Activated CD4-positive, CD25-positive, alpha-beta regulatory T cell treated with anti-CD3 and anti-CD28 coated beads, Interleukin-2, amount 50 U/mL, for 72 hours (primary cell): ENCODE measurements around the gene SERGEF.

Source experiments
- DNase-seq: peaks from one replicate; pipeline ENCODE4 v3.0.0; 2021

SERGEF gene

DNA sequence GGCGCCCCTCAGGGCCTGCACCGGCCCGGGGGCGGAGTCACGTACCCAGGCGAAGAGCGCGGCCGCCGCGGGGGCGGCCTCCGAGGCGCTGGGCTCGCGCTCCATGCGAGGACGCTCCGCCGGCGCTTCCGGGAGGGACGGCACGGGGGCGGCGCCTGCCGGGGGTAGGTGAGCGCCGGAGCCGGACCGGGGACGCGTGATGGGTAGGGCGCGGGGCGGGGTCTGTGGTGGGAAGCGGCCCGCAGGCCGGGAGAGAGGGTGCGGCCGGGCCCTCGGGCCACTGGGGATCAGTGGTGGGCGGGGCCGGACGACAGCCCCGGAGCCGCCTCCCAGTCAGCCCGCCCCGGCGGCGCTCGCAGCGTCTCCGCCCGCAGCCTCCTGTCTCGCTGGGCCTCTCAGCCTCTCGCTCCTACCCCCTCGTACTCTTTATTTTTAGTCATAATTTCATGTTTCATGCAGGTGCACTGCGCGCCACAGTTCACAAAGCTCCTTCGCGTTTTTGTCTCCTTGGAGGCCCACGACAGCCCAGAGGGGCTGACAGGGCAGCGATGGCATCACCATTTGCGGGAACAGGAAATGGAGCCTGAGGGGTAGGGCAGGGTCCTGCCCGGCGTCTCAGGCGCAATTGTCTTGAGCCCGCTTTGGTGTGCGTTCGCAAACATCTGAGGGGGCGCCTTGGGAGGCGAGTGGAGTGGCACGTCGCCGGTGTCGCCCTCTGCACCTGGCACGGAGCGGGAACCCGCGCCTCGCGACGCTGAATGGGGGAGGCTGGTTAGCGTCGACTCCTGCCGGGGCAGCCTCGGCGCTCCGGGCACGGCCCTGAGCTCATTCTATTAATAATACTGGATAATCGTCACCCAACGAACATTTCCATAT is at the start of gene SERGEF:
TSS of gene SERGEF (minus strand) at position 142 of the 876 bp plus-strand sequence. CDS start at position 105, 37 bp downstream.
- peak; percentile 95 for DNase-seq

GRCh38 chr11:18061351-18061750 is 48.5 kb upstream of the SERGEF start:
- DNase-seq = no peak

DNA sequence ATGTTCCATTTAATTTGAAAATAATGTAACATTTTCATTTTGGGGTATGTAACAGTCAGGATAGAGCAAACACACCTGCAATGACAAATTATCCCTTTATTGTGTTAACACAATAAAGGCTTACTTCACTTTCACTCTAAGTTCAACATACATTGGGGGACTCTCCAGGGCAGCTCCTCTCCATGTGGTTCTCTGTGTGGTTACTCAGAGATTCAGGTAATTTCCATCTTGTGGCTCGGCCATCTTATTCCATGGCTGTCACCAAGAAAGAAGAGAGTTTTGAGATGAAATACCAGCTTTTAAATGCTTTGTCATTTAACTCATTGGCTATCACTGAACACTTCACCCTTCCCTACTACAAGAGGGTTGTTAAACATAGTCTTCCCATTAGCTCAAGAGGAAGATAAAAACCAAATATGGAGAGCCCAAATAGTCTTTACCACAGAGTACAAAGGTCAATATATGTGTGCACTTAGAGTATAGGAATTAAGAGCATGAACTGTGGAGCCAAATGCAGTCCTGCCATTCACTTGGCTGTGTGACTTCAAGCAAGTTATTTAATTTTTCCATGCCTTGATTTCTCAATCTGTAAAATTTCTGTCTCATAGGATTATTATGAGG is 43.8 kb upstream of the SERGEF start:
- DNase-seq = no peak

DNA sequence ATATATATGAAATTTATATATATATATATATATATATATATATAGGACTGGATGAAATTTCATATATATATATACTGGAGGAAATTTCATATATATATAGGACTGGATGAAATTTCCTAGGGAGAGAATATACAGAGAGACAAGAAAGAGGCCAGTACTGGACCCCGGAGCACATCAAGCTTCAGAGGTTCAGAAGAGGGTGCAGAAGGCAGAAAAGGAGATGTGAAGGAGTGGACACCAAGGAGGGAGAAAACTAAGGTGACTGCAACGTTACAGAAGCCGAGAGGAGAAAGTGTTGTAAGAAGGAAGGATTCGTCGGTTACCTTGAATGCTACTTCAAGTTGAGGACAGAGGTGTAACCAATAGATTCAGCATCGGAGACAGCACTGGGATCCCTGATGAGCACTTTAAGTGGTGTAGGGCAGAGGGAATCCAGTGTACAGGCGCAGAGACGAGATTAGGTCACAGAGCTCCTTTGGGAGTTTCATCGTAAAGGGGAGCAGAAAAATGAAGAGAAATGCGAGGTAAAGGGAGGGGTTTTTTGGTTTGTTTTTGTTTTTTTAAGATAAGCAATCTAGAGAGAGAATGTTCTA is 41.8 kb upstream of the SERGEF start:
- DNase-seq = no peak

DNA sequence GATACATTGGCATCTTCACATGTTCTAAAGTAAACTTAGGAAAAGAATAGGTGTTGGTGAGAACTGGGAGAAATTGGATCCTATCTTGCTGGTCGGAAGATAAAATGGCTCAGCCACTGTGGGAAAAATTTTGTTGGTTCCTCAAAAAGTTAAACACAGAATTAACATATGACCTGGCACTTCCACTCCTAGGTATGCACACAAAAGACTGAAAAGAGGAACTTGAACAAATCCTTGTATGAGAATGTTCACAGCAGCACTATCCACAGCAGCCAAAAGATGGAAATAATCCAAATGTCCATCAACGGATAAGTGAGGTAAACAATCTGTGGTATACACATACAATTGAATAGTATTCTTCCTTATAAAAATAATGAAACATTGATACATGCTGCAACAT is 38.0 kb upstream of the SERGEF start:
- no peak for DNase-seq

DNA sequence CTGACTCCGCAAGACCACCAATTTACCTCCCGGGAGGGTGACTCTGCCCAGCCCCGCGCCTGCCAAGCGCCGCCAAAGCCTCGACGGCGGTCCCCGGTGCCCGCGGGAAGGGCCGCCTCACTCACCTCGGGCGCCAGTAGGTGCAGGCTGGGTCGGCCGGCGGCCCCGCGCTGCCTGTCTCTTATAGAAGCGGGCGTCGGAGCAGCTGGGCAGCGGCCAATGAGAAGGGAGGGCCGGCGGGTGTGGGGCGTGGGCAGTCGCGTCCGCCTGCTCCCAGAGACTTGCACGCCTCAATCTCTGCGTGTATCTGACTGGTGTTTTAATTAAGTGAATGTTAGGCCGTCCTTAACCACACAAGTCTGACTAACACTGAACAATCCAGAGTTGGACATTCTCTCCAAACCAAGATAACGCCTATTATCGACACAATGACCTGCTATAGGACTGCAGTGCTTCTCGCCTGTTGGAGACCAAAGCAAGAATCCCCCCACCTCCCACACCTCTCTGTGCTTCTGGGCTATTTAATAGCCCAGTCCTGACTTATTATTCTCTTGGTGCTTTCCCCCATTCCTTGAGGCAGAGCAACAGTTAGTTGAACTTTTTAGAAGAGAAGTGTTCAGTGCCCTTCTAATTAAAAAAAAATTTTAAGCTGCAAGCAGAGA is 33.4 kb upstream of the SERGEF start, which contains the start of gene TPH1:
TSS of gene TPH1 (minus strand) at position 154 of the 662 bp plus-strand sequence. CDS start 5,507 bp downstream, outside the sequence.
- DNase-seq = no peak

GRCh38 chr11:18036456-18036855 is 23.6 kb upstream of the SERGEF start:
- DNase-seq = no peak

- DNase-seq = no peak
These were observed 14.6 kb upstream of the SERGEF start for GRCh38 chr11:18027475-18027874.

DNA sequence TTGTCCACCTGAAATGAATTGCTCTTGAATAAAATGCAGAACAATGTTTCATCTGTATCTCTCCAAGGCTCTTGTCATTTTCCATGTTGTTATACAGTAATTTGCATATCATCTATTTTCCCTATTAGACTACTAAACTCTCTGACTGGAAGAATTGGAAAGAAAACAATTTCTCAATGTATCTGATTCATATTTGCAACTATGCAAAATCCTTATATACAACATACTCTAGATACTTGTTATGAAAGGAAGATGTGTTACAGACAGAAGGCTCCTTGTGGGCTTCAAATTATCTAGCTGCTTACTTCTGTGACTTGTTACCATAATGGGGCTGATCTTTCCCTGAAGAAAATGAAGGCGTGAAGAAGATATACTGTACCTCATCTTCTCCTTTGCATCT is 9.6 kb upstream of the SERGEF start:
- no peak for DNase-seq

GRCh38 chr11:18019650-18020049 is 6.8 kb upstream of the SERGEF start:
- DNase-seq = no peak

- no peak for DNase-seq
These were observed 3.9 kb upstream of the SERGEF start for GRCh38 chr11:18016789-18017188.

DNA sequence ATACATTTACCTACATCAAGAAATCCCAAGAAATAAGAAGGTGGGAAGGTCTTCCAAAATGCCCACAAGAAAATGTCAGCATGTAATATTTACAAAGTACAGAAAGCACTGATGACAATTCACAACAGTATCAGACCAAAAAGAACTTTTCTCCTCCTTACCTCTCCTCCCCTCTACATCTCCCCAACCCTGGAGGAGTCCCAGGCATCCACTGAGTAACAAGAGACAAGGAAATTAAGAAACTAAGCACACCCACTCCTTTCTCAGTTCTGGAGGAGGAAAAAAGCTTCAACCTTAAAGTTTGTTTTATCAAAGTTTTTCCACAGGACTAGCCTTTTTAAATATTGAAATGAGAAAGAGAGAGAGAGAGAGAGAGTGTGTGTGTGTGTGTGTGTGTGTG is 2.0 kb upstream of the SERGEF start:
- no peak for DNase-seq

DNA sequence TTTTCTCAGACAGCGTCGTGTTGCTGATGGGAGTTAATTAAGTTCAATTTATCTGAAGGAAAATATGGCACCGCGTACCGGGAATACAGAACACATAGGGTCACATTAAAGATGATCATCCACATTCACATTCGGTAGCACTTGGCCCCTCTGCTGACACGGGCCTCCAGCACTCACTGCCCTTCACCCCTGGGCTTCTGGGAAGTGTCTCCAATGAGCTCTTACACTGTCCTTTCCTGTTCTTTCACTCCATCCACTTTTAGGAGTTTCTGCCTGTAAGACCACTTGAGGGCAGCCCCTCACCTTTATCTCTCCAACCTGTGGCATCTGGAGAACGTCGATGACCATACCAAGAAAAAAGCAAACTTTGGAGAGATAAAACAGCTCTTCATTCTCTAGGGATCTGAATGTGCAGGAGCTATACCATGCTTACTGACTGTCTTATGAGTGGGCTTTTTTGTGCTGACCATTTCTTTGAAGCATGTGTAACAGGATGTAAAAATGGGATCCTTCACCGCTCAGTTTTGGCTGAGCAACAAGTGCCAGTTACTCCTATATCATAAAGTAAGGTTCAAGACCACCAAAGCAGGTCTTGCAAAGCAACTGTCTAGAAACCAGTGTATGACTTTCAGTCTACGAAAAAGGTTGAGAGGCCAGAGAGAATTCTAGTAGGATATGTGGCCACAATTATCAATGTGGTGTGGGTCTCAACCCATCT is 1.1 kb upstream of the SERGEF start:
- no peak for DNase-seq

- DNase-seq = peak; percentile 37
These were observed 533 bp downstream of the SERGEF start for GRCh38 chr11:18012122-18012905.

DNA sequence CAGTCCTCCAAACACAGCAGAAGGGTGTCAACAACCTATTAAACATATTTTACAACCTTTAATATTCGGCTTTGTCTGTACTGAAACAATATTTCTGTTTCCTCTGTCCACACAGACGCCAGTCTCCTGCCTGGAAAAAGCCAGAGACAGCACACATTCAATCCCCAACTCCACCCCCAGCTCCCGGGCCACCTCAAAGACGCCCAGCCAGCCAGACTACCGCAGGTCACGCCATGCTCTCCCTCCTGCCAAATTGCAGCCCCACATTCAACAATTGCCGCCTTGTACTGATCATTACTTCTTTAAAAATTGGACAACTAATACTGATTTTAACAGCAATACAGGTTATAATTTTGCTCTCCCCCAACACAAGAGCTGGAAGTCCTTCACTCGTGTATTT is 1.2 kb downstream of the SERGEF start:
- DNase-seq = no peak

DNA sequence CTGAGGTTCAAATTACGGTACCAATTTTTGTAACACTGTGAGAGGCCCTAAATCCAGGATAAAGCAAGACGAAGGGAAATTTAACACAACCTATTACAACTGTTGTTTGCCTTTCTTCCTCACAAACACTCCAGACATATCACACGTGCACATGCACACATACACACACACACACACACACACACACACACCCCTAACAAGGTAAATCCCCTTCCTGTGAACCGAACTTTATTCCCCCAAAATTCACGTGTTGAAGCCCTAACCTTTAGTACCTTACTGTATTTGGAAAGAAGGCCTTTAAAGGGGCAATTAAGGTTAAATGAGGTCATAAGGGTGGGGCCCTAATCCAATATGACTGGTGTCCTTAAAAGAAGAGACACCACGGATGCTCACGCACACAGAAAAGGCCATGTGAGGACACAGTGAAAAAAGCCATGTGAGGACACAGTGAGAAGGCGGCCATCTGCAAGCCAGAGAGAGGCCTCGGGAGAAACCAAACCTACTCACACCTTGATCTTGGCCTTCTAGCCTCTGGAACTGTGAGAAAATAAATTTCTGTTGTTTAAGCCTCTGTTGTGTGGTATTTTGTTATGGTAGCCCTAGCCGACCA is 1.8 kb downstream of the SERGEF start:
- DNase-seq = no peak

DNA sequence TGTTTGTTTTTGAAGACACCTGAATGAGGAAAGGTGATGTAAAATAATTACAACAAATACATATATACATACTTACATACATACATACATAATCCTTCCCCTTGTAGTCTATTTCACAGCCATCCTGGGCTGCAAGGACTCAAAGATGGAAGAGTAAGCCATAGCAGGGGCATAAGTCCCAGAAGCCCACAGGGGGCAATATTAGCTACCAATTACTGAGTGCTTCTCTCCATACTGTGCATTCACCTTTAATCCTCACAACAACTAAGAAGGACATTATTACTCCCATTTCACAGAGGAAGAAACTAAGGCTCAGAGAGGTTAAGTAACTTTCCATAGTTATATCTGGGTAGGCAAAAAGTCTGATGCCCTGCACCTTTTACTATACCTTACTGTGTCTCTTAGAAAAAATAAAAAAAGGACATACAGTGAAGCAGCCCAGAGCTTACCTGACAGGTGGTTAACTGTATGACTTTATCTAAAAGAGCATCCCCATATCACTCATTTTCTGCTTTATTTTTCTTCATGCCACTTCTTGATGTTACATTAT is 2.7 kb downstream of the SERGEF start:
- DNase-seq = no peak

DNA sequence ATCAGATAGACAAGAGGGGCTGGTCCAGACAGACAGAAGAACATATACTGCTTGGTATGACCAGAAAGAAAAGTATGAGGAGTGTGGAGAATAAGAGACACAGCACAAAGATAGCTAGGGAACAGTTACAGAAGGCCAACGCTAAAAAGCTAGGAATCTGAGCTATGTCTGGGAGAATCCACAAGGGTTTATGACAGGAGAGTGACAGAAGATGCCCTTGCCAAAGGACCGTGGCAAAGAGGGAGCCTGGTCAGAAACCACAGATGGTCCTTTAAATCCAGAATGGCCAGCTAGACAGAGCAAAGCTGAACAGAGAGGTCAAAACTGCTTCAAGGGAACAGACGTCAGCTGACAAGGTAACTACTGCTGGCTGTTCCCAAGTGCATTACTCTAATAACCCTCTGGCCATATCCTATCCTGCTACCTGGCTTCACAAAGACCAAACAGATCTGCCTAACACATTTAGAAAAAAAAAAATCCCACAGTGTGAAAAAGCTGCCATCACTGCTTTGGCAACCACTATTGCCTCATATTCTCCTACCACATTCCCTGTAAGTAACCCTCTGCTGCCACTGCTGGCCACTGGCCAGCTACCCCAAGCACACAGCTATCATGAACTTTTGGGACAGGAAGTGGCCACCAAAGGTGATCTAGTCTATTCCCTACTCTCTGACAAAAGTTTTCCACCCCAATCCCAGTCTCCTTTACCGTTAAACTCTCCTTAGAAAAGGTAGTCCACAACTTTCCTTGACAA is 7.3 kb downstream of the SERGEF start:
- DNase-seq = no peak

- no peak for DNase-seq
These were observed 11.7 kb downstream of the SERGEF start for GRCh38 chr11:18001191-18001590.

DNA sequence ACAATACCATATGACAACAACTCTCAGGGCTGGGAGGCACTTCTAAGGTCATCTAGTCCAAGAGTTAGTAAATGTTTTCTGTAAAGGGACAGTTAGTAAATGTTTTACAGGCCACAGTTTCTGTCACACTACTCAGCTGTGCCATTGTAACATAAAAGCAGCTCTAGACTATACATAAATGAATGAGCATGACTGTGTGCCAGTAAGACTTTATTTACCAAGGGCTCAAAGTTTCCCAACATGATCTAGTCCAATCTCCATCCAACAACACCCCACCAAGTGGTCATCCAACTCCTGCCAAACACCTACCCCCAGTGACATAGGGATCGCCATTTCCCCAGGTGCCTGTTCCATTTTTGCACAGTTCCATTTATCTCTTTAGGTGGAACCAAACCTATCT is 12.1 kb downstream of the SERGEF start:
- DNase-seq = no peak
